GM19395 (cell line): Measurements from ENCODE around the gene GAPVD1.
"Not testable (repeated sequence)": the region's sequence is repeated elsewhere in the genome, so short reads cannot be mapped to it uniquely, and the experiment has no call there.

Experiments used
- ATAC-seq: cut with Tn5 transposase; IDR thresholded peaks from one replicate; pipeline ENCODE4 v1.9.1; 2021; ENCODE audit warnings: mild to moderate bottlenecking, moderate library complexity; ENCODE audit not compliant: unreplicated experiment

GAPVD1 gene

GRCh38 chr9:125261501-125262293 is at the start of gene GAPVD1:
GAPVD1 (plus strand) TSS chr9:125261826; CDS start chr9:125298922, 37,096 bp downstream.
- peak; percentile 89 for ATAC-seq

- no peak for ATAC-seq
Measured at GRCh38 chr9:125214186-125214585, 47.4 kb upstream of the GAPVD1 start.

- no peak for ATAC-seq
Measured at GRCh38 chr9:125218621-125219020, 43.0 kb upstream of the GAPVD1 start.

GRCh38 chr9:125224858-125225257 is 36.8 kb upstream of the GAPVD1 start:
- ATAC-seq: not testable (repeated sequence)

GRCh38 chr9:125227761-125228160 is 33.9 kb upstream of the GAPVD1 start:
- no peak for ATAC-seq

- ATAC-seq: no peak
Measured at GRCh38 chr9:125233678-125234077, 27.9 kb upstream of the GAPVD1 start.

GRCh38 chr9:125234099-125234498 is 27.5 kb upstream of the GAPVD1 start:
- ATAC-seq: not testable (repeated sequence)

- ATAC-seq: no peak
Measured at GRCh38 chr9:125235804-125236519, 25.7 kb upstream of the GAPVD1 start.

- ATAC-seq: not testable (repeated sequence)
Measured at GRCh38 chr9:125236520-125237159, 25.0 kb upstream of the GAPVD1 start.

- ATAC-seq: no peak
Measured at GRCh38 chr9:125238127-125238914, 23.3 kb upstream of the GAPVD1 start.

- no peak for ATAC-seq
Measured at GRCh38 chr9:125238915-125239446, 22.6 kb upstream of the GAPVD1 start.

- no peak for ATAC-seq
Measured at GRCh38 chr9:125239631-125240597, 21.7 kb upstream of the GAPVD1 start.

GRCh38 chr9:125240649-125240999 is 21.0 kb upstream of the GAPVD1 start:
- ATAC-seq: peak; percentile 10

- peak; percentile 92 for ATAC-seq
Measured at GRCh38 chr9:125241000-125241862, 20.4 kb upstream of the GAPVD1 start, which contains the start of gene HSPA5. HSPA5 (minus strand) TSS chr9:125241343; CDS start chr9:125241126, 217 bp downstream.

- peak; percentile 29 for ATAC-seq
Measured at GRCh38 chr9:125241863-125242739, 19.5 kb upstream of the GAPVD1 start.

- no peak for ATAC-seq
Measured at GRCh38 chr9:125243792-125244260, 17.8 kb upstream of the GAPVD1 start.

GRCh38 chr9:125246261-125246667 is 15.4 kb upstream of the GAPVD1 start:
- ATAC-seq: no peak
